HG02642 (cell line): Measurements from ENCODE around the gene IL13RA1.
"Not testable (repeated sequence)": the region's sequence is repeated elsewhere in the genome, so short reads cannot be mapped to it uniquely, and the experiment has no call there.

Experiments used
- ATAC-seq: cut with Tn5 transposase; IDR thresholded peaks from one replicate; pipeline ENCODE4 v1.9.1; 2021; ENCODE audit warnings: mild to moderate bottlenecking; ENCODE audit not compliant: unreplicated experiment, poor library complexity

IL13RA1 gene

GRCh38 chrX:118727686-118728339 is 407 bp downstream of the IL13RA1 start:
- peak; percentile 19 for ATAC-seq

- no peak for ATAC-seq
These were observed 1.7 kb downstream of the IL13RA1 start for GRCh38 chrX:118729042-118729652.

- ATAC-seq: no peak
These were observed 3.3 kb downstream of the IL13RA1 start for GRCh38 chrX:118730500-118731247.

- not testable (repeated sequence) for ATAC-seq
These were observed 5.1 kb downstream of the IL13RA1 start for GRCh38 chrX:118732551-118732950.

GRCh38 chrX:118734909-118735308 is 7.5 kb downstream of the IL13RA1 start:
- no peak for ATAC-seq

GRCh38 chrX:118736394-118737010 is 9.1 kb downstream of the IL13RA1 start:
- peak; percentile 55 for ATAC-seq

- no peak for ATAC-seq
These were observed 12.2 kb downstream of the IL13RA1 start for GRCh38 chrX:118739577-118739976.

GRCh38 chrX:118740276-118740889 is 13.0 kb downstream of the IL13RA1 start:
- ATAC-seq: no peak

GRCh38 chrX:118742176-118742575 is 14.8 kb downstream of the IL13RA1 start:
- ATAC-seq: no peak

- no peak for ATAC-seq
These were observed 18.2 kb downstream of the IL13RA1 start for GRCh38 chrX:118745570-118745969.

GRCh38 chrX:118751950-118752783 is 24.8 kb downstream of the IL13RA1 start:
- ATAC-seq: peak; percentile 83

GRCh38 chrX:118755633-118756032 is 28.2 kb downstream of the IL13RA1 start:
- no peak for ATAC-seq

- no peak for ATAC-seq
These were observed 28.7 kb downstream of the IL13RA1 start for GRCh38 chrX:118756101-118756500.

GRCh38 chrX:118758511-118758910 is 31.1 kb downstream of the IL13RA1 start:
- no peak for ATAC-seq

- no peak for ATAC-seq
These were observed 32.6 kb downstream of the IL13RA1 start for GRCh38 chrX:118760025-118760424.

- no peak for ATAC-seq
These were observed 34.7 kb downstream of the IL13RA1 start for GRCh38 chrX:118761939-118762707.

- ATAC-seq: no peak
These were observed 36.1 kb downstream of the IL13RA1 start for GRCh38 chrX:118763489-118763888.

- ATAC-seq: no peak
These were observed 36.7 kb downstream of the IL13RA1 start for GRCh38 chrX:118764122-118764521.
